Naive B cell (primary cell): ENCODE data around the gene TGFBR2. TPM values are rescaled to one million over a fixed set of nuclear protein-coding genes. Genes with fewer than 3 reads are reported as not detected.
"Not testable (repeated sequence)": the region's sequence is repeated elsewhere in the genome, so short reads cannot be mapped to it uniquely, and the experiment has no call there.

ENCODE experiments used
- ATAC-seq, 2 donors: fragments of 150-1000 bp; cut with Tn5 transposase; 2 replicates each; pipeline ENCODE4 v1.10.0; 2021; ENCODE audit warnings: low read depth in 2 of 2, mild to moderate bottlenecking in 2 of 2, moderate library complexity in 2 of 2
- DNase-seq: peaks from one replicate; pipeline ENCODE4 v3.0.0; 2022
- H3K27ac Mint-ChIP-seq, 6 donors: one replicate each; pipeline ENCODE4 v1.8.0; 2020 to 2022; ENCODE audit warnings: mild to moderate bottlenecking in 6 of 6, mixed read lengths in 6 of 6, moderate library complexity in 5 of 6, inconsistent platforms in 2 of 6
- H3K27me3 Mint-ChIP-seq, 3 donors: one replicate each; pipeline ENCODE4 v1.8.0; 2021 to 2022; ENCODE audit warnings: mixed read lengths in 3 of 3, mild to moderate bottlenecking in 1 of 3
- H3K36me3 Mint-ChIP-seq, 2 donors: one replicate each; pipeline ENCODE4 v1.8.0; 2020 to 2022; ENCODE audit warnings: mixed read lengths in 2 of 2, inconsistent platforms in 1 of 2, mild to moderate bottlenecking in 1 of 2
- H3K4me1 Mint-ChIP-seq, 3 donors: one replicate each; pipeline ENCODE4 v1.8.0; 2020 to 2022; ENCODE audit warnings: mixed read lengths in 3 of 3, inconsistent platforms in 1 of 3, mild to moderate bottlenecking in 1 of 3, moderate library complexity in 1 of 3
- H3K4me3 Mint-ChIP-seq, 8 donors: one replicate each; pipeline ENCODE4 v1.8.0; 2020 to 2022; ENCODE audit warnings: mild to moderate bottlenecking in 8 of 8, mixed read lengths in 8 of 8, moderate library complexity in 8 of 8, inconsistent platforms in 2 of 8
- H3K9me3 Mint-ChIP-seq, 7 donors: one replicate each; pipeline ENCODE4 v1.8.0; 2020 to 2022; ENCODE audit warnings: mixed read lengths in 7 of 7, mild to moderate bottlenecking in 5 of 7, inconsistent platforms in 2 of 7, moderate library complexity in 1 of 7
- polyA plus RNA-seq, 6 donors: library from polyadenylated mRNA; unstranded; fragments of 300-500 nt; fragmentation: Illumina TruSeq; gene quantifications; one replicate each; pipeline ENCODE4 v1.2.3, GENCODE V29; 2021; ENCODE audit warnings: low read depth in 6 of 6

Gene TGFBR2
- polyA plus RNA-seq, 6 donors from 2014 or later, result 99.4 to 169 (median 116) TPM

GRCh38 chr3:30668051-30668609 is 61.7 kb downstream of the TGFBR2 start:
- Mint-ChIP-seq H3K27ac (peak overlapping the region; percentile 87 to 94 (median 88)), H3K9me3 (peaks cover 0 to 15% (median 8%) of the 10 kb centered on the region in 7 donors), H3K4me3 (peak overlapping the region in 3 of 8 donors; percentile 8 to 26 (median 26)), H3K4me1 (peaks cover 71 to 92% (median 82%) of the 10 kb centered on the region in 3 donors), H3K36me3 (peaks cover 52 to 55% of the 10 kb centered on the region in 2 donors), H3K27me3 (no peaks in the 10 kb centered on the region)
- ATAC-seq (no peak), DNase-seq (no peak)

DNA sequence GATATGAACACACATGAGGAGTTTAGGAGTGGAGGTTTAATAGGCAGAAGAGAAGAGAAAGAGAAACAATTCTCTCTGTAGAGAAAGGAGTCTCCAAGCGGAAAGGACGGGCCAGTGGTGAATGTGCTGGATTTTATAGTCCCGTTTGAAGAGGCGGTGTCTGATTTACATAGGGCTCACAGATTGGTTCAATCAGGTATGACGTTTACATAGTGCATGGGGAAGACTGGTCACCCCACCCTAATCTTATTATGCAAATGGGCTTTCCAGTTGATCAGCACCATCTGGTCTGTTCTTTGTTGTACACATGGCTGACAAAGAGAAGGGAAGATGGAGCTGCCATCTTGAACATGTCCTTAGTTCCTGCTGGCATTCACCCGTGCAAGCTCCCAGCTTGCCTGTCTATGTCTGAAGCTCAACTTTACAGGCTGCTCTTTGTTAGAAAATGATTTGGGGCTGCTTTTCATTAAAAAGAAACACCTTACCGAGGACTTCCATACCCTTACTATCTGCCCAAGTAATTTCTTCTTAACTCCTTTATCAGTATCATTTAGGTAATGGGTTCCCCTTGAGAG is 63.0 kb downstream of the TGFBR2 start:
- peaks cover 0 to 15% (median 8%) of the 10 kb centered on the region in 7 donors for H3K9me3 Mint-ChIP-seq
- not testable (repeated sequence) for H3K27me3 Mint-ChIP-seq
- ATAC-seq (peak; percentile 71 to 73), DNase-seq (peak; percentile 71)
- peaks cover 60 to 65% of the 10 kb centered on the region in 2 donors for H3K36me3 Mint-ChIP-seq
- H3K4me1 Mint-ChIP-seq, result peaks cover 67 to 92% (median 80%) of the 10 kb centered on the region in 3 donors
- peak overlapping the region; percentile 87 to 95 (median 94) for H3K27ac Mint-ChIP-seq
- peak overlapping the region in 7 of 8 donors; percentile 16 to 66 (median 36) for H3K4me3 Mint-ChIP-seq

GRCh38 chr3:30670292-30670691 is 63.9 kb downstream of the TGFBR2 start:
- Mint-ChIP-seq H3K4me3 (peak overlapping the region in 3 of 8 donors; percentile 6 to 58 (median 28)), H3K36me3 (peaks cover 69 to 72% of the 10 kb centered on the region in 2 donors), H3K4me1 (peaks cover 68 to 92% (median 82%) of the 10 kb centered on the region in 3 donors), H3K27me3 (no peaks in the 10 kb centered on the region), H3K9me3 (peaks cover 0 to 15% (median 8%) of the 10 kb centered on the region in 7 donors), H3K27ac (peak overlapping the region; percentile 87 to 96 (median 94))
- ATAC-seq (no peak), DNase-seq (no peak)

DNA sequence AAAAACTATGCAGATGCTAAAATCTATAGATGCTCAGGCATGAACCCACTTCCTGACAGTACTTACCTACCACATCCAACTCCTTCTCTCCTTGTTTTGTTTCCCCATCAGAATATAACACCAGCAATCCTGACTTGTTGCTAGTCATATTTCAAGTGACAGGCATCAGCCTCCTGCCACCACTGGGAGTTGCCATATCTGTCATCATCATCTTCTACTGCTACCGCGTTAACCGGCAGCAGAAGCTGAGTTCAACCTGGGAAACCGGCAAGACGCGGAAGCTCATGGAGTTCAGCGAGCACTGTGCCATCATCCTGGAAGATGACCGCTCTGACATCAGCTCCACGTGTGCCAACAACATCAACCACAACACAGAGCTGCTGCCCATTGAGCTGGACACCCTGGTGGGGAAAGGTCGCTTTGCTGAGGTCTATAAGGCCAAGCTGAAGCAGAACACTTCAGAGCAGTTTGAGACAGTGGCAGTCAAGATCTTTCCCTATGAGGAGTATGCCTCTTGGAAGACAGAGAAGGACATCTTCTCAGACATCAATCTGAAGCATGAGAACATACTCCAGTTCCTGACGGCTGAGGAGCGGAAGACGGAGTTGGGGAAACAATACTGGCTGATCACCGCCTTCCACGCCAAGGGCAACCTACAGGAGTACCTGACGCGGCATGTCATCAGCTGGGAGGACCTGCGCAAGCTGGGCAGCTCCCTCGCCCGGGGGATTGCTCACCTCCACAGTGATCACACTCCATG is 65.3 kb downstream of the TGFBR2 start:
- peaks cover 0 to 15% (median 8%) of the 10 kb centered on the region in 7 donors for H3K9me3 Mint-ChIP-seq
- peaks cover 74 to 95% (median 86%) of the 10 kb centered on the region in 3 donors for H3K4me1 Mint-ChIP-seq
- no peak for DNase-seq
- H3K27me3 Mint-ChIP-seq, result no peaks in the 10 kb centered on the region
- H3K4me3 Mint-ChIP-seq, result peak overlapping the region in 2 of 8 donors; percentile 33 to 39
- peak overlapping the region; percentile 37 to 96 (median 92) for H3K27ac Mint-ChIP-seq
- H3K36me3 Mint-ChIP-seq, result peaks cover 83 to 86% of the 10 kb centered on the region in 2 donors
- no peak for ATAC-seq

DNA sequence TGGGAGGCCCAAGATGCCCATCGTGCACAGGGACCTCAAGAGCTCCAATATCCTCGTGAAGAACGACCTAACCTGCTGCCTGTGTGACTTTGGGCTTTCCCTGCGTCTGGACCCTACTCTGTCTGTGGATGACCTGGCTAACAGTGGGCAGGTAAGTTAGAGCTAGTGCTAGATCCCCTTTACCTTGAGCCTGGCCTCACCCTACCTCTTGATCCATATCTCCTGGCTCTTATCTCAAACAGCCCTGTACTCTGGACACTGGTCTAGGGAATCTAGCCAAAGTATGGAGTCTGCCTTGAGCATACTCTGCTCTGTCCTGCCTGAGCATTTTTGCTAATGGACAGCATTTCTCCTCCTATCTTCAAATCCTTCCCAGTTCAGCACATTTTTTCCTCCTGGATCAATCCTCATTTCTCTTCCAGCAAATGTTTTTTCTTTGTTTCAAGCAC is 65.9 kb downstream of the TGFBR2 start:
- peak overlapping the region; percentile 37 to 93 (median 90) for H3K27ac Mint-ChIP-seq
- peaks cover 89 to 90% of the 10 kb centered on the region in 2 donors for H3K36me3 Mint-ChIP-seq
- H3K27me3 Mint-ChIP-seq, result no peaks in the 10 kb centered on the region
- no peak for ATAC-seq
- peak overlapping the region in 2 of 8 donors; percentile 3 to 48 for H3K4me3 Mint-ChIP-seq
- no peak for DNase-seq
- H3K9me3 Mint-ChIP-seq, result peaks cover 0 to 15% (median 8%) of the 10 kb centered on the region in 7 donors
- H3K4me1 Mint-ChIP-seq, result peaks cover 78 to 95% (median 90%) of the 10 kb centered on the region in 3 donors

- Mint-ChIP-seq H3K4me1 (peaks cover 82 to 95% (median 95%) of the 10 kb centered on the region in 3 donors), H3K27me3 (no peaks in the 10 kb centered on the region), H3K27ac (peak overlapping the region in 5 of 6 donors; percentile 50 to 96 (median 90)), H3K36me3 (peaks cover 88 to 93% of the 10 kb centered on the region in 2 donors), H3K4me3 (peak overlapping the region in 2 of 8 donors; percentile 24 to 44), H3K9me3 (peaks cover 0 to 15% (median 8%) of the 10 kb centered on the region in 7 donors)
- peak; percentile 22 to 35 for ATAC-seq
- DNase-seq, result no peak
Measured at GRCh38 chr3:30672959-30673358, 66.6 kb downstream of the TGFBR2 start.

DNA sequence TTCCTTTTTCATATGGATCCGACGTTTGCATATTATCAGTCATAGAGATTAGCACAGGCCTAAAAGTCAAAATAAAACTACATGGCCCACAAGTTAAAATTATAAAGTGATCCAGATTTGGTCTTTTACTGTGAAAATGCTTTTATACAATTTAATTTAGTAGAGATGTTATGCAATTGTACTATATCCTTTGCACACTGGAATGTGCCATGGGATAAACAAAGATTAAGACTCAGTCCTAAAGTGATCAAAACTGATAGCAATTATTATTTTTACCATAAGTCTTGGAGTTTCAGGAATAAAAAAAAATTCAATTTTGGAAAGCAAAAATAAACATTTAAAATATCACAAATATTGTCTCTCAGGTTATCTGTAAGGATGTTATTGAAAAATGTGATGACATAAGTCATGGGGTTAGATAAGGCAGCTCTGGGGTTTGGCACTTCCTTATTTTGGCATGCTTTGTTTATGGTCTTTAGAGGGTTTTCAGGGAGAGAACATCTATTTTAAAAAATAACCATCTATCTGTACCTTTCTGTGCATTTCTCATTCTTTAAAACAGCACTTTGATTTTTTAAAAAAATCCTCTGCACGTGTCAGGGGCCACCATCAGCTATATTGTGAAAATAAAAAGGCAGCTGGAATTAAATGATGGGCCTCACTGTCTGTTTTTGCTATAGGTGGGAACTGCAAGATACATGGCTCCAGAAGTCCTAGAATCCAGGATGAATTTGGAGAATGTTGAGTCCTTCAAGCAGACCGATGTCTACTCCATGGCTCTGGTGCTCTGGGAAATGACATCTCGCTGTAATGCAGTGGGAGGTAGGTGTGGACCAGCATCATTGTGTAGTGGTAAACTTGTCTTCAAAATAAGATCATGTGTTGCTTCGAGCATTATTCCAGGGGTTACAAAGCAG is 67.3 kb downstream of the TGFBR2 start:
- Mint-ChIP-seq H3K4me3 (peak overlapping the region in 3 of 8 donors; percentile 2 to 24 (median 5)), H3K4me1 (peaks cover 76 to 94% (median 88%) of the 10 kb centered on the region in 3 donors), H3K27ac (peak overlapping the region; percentile 49 to 96 (median 82)), H3K9me3 (peaks cover 0 to 11% (median 6%) of the 10 kb centered on the region in 7 donors), H3K27me3 (no peaks in the 10 kb centered on the region), H3K36me3 (peaks cover 83 to 86% of the 10 kb centered on the region in 2 donors)
- DNase-seq (no peak), ATAC-seq (peak; percentile 62 to 65)

DNA sequence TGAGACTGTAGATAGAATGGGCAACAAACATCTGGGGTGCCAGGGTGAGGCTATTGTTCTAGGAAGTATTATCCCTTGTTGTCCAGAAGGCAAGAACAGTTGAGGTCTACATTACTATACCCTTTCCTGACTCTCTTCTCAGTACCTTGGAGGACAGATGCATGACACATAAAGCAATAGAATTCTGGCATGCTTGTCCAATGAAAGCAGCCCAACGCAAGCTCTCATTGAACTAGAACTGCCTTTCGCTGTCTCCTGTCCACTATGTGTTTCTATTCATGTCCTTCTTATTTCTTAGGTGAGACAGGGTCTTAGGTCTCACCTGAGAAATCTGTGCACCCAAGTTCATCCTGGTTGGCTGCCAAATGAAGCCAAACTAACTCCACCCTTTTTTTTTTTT is 68.6 kb downstream of the TGFBR2 start:
- Mint-ChIP-seq H3K36me3 (peaks cover 80 to 84% of the 10 kb centered on the region in 2 donors), H3K4me1 (peaks cover 73 to 93% (median 74%) of the 10 kb centered on the region in 3 donors), H3K4me3 (no peak overlapping the region), H3K27ac (peak overlapping the region in 5 of 6 donors; percentile 89 to 96 (median 92)), H3K27me3 (no peaks in the 10 kb centered on the region), H3K9me3 (peaks cover 0 to 2% (median 0%) of the 10 kb centered on the region in 7 donors)
- DNase-seq (no peak), ATAC-seq (no peak)

DNA sequence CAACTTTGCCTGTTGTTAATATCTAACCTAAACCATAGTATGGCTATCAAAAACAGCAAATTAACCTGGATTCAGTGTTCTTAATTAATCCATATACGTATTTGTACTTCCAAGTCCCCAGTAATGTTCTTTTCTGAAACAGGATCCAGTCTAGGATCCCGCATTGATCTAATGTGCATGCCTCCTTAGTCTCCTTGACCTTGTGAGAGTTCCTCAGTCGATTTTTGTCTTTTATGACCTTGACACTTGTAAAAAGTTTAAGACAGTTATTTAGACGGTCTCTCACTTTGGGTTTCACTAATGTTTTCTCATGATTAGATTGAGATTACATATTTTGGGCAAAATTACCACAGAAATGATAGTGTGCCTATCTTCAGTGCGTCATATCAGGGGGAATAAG is 69.4 kb downstream of the TGFBR2 start:
- DNase-seq (no peak), ATAC-seq (no peak)
- H3K9me3 Mint-ChIP-seq, result no peaks in the 10 kb centered on the region
- no peaks in the 10 kb centered on the region for H3K27me3 Mint-ChIP-seq
- H3K4me3 Mint-ChIP-seq, result no peak overlapping the region
- H3K27ac Mint-ChIP-seq, result peak overlapping the region; percentile 87 to 96 (median 90)
- peaks cover 74 to 91% (median 75%) of the 10 kb centered on the region in 3 donors for H3K4me1 Mint-ChIP-seq
- H3K36me3 Mint-ChIP-seq, result peaks cover 82 to 83% of the 10 kb centered on the region in 2 donors

DNA sequence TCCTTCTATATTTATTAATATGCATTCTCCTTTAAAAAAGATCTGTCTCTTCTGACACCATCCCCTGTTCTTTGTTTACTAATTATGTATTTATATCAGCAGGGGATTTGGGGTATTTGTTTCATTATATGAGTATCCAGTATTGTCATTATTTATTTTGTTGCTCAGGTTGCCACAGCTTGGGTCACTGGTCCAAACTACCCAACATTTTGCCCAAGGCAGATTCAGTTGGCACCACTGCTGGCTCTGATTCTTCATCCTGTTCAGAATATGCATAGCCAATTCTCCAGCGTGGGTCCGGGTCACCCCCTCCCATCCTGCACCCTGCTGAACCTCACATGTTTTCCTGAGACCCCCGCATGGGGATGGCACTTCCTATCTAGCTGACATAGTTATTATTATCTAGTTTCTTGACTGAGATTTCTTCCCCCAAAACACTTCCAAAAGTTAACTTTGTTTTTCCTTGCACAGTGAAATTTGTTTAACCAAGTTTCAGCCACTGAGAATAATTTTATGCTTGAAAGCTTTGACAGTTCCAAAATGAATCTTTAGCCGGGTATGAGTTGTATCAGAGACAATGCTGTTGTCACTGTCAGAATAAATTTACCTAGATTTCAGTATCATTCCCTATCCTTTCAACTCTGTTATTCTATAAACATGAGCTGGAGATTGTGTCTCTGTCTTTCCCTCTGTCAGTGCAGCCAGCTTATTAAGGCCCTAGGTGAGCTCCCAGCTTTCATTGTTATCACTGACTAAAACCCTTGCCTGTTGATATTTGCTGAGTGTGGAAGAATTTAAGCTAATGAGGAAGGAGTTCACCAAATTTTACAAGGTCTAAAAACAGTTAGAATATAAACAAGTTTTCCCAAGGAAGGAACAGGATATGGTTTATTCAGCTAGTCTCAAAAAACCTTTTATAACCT is 70.3 kb downstream of the TGFBR2 start:
- ATAC-seq, result no peak
- peaks cover 75 to 92% (median 76%) of the 10 kb centered on the region in 3 donors for H3K4me1 Mint-ChIP-seq
- H3K27me3 Mint-ChIP-seq, result no peaks in the 10 kb centered on the region
- H3K9me3 Mint-ChIP-seq, result no peaks in the 10 kb centered on the region
- no peak for DNase-seq
- H3K4me3 Mint-ChIP-seq, result no peak overlapping the region
- peaks cover 82% of the 10 kb centered on the region in 2 donors for H3K36me3 Mint-ChIP-seq
- H3K27ac Mint-ChIP-seq, result peak overlapping the region; percentile 87 to 96 (median 90)

GRCh38 chr3:30677347-30677685 is 70.9 kb downstream of the TGFBR2 start:
- H3K4me3 Mint-ChIP-seq, result no peak overlapping the region
- no peaks in the 10 kb centered on the region for H3K9me3 Mint-ChIP-seq
- peaks cover 75 to 92% (median 76%) of the 10 kb centered on the region in 3 donors for H3K4me1 Mint-ChIP-seq
- DNase-seq, result no peak
- peak overlapping the region; percentile 89 to 96 (median 92) for H3K27ac Mint-ChIP-seq
- ATAC-seq, result no peak
- no peaks in the 10 kb centered on the region for H3K27me3 Mint-ChIP-seq
- peaks cover 79 to 81% of the 10 kb centered on the region in 2 donors for H3K36me3 Mint-ChIP-seq

DNA sequence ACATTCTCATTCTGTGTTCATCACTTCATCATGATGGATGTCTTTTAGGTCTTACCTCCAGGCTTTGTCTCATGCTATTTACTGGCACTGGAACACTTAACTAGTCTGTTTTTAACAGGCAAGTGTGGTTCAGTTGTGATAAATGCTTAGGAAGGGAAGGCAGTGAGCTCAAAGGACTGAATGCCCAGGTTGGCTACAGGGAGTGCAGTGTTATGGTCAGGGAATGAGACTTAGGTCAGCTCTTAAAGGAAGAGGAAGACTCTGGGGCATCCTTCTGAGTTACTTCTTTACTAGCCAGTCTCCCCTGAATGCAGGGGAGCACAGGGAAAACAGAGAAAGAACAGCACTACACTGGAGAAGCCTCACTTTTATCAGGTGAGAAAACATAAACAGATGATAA is 72.6 kb downstream of the TGFBR2 start:
- no peaks in the 10 kb centered on the region for H3K9me3 Mint-ChIP-seq
- H3K36me3 Mint-ChIP-seq, result peaks cover 70 to 72% of the 10 kb centered on the region in 2 donors
- H3K27me3 Mint-ChIP-seq, result no peaks in the 10 kb centered on the region
- ATAC-seq (no peak), DNase-seq (no peak)
- no peak overlapping the region for H3K4me3 Mint-ChIP-seq
- peaks cover 70 to 90% (median 71%) of the 10 kb centered on the region in 3 donors for H3K4me1 Mint-ChIP-seq
- H3K27ac Mint-ChIP-seq, result peak overlapping the region; percentile 49 to 92 (median 81)
